ENCODE measurements around the gene ARHGAP26. TPM values are rescaled to one million over a fixed set of nuclear protein-coding genes. Genes with fewer than 3 reads are reported as not detected.

The ARHGAP26 gene
- polyA plus RNA-seq, 1 donor from 2014 or later: 0.83 TPM

DNA sequence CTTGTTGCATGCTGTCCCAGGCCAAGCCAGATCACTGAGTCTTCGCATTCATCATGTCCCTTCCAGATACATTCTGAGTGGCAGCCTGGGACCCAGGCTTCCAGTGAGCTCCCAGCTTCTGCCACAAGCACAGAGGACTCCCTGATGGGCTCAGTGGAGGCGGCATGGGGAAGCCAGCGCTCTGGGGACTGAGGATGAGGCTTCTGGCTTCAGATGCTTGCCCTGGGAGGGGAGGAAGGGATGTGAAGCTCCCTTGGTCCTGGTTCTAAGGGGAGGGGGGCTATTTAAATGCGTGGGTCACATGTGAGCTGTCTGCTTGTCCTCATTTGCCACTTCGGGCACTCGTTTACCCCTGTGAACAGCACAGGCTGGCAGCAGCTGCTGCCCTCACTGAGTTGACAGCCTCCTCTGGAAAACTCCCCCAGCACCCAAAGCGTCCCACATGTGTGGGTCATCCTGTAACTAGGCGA, 459.3 kb downstream of the ARHGAP26 start:
- Histone ChIP-seq H3K79me2 (replicated peaks; ENCODE audit: insufficient read depth, low read length) (no peaks in the 10 kb centered on the region), H3K9me3 (ENCODE audit: low read length) (no peaks in the 10 kb centered on the region), H4K20me1 (ENCODE audit: insufficient read depth) (no peaks in the 10 kb centered on the region), H3K9ac (ENCODE audit: low read length) (peak overlapping the region; percentile 28), H3K27me3 (ENCODE audit: insufficient read depth, low read depth, low read length) (no peaks in the 10 kb centered on the region), H3K9me2 (ENCODE audit: insufficient read depth, low read length) (no peaks in the 10 kb centered on the region), H3K27ac (ENCODE audit: low read length) (peak overlapping the region; percentile 43), H2AFZ (ENCODE audit: low read depth, low read length) (no peak overlapping the region), H3K4me3 (ENCODE audit: low read length) (peak overlapping the region; percentile 45), H3F3A (ENCODE audit: insufficient read depth, low read length, poor library complexity, severe bottlenecking) (peaks cover under 1% of the 10 kb centered on the region), H3K4me2 (ENCODE audit: low read length) (peak overlapping the region; percentile 50), H3K36me3 (ENCODE audit: insufficient read depth, low read length) (no peaks in the 10 kb centered on the region)
- TF ChIP-seq TAF1 (IDR thresholded peaks at IDR 0.05; ENCODE audit: low read depth) (no peak), POLR2AphosphoS5 (IDR thresholded peaks at IDR 0.05) (no peak)

GRCh38 chr5:143229896-143230675, 459.9 kb downstream of the ARHGAP26 start:
- H4K20me1 ChIP-seq (ENCODE audit: insufficient read depth): no peaks in the 10 kb centered on the region
- H3K36me3 ChIP-seq (ENCODE audit: insufficient read depth, low read length): no peaks in the 10 kb centered on the region
- no peaks in the 10 kb centered on the region for H3K9me2 ChIP-seq (ENCODE audit: insufficient read depth, low read length)
- H3K27ac ChIP-seq (ENCODE audit: low read length): peak overlapping the region; percentile 43
- H3K9me3 ChIP-seq (ENCODE audit: low read length): no peaks in the 10 kb centered on the region
- H3K4me3 ChIP-seq (ENCODE audit: low read length): peak overlapping the region; percentile 45
- H3K4me2 ChIP-seq (ENCODE audit: low read length): peak overlapping the region; percentile 50
- H3K27me3 ChIP-seq (ENCODE audit: insufficient read depth, low read depth, low read length): no peaks in the 10 kb centered on the region
- H3F3A ChIP-seq (ENCODE audit: insufficient read depth, low read length, poor library complexity, severe bottlenecking): no peaks in the 10 kb centered on the region
- H2AFZ ChIP-seq (ENCODE audit: low read depth, low read length): no peak overlapping the region
- H3K9ac ChIP-seq (ENCODE audit: low read length): peak overlapping the region; percentile 28
- no peaks in the 10 kb centered on the region for H3K79me2 ChIP-seq (replicated peaks; ENCODE audit: insufficient read depth, low read length)
- TF ChIP-seq, protein P1, sequence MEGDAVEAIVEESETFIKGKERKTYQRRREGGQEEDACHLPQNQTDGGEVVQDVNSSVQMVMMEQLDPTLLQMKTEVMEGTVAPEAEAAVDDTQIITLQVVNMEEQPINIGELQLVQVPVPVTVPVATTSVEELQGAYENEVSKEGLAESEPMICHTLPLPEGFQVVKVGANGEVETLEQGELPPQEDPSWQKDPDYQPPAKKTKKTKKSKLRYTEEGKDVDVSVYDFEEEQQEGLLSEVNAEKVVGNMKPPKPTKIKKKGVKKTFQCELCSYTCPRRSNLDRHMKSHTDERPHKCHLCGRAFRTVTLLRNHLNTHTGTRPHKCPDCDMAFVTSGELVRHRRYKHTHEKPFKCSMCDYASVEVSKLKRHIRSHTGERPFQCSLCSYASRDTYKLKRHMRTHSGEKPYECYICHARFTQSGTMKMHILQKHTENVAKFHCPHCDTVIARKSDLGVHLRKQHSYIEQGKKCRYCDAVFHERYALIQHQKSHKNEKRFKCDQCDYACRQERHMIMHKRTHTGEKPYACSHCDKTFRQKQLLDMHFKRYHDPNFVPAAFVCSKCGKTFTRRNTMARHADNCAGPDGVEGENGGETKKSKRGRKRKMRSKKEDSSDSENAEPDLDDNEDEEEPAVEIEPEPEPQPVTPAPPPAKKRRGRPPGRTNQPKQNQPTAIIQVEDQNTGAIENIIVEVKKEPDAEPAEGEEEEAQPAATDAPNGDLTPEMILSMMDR (IDR thresholded peaks at IDR 0.05; ENCODE audit: poor library complexity, severe bottlenecking): no peak
- no peak for TF ChIP-seq EZH2 (IDR thresholded peaks at IDR 0.05; ENCODE audit: borderline replicate concordance, insufficient read depth, low read length, poor library complexity, severe bottlenecking)
- TF ChIP-seq RAD21 (conservative IDR thresholded peaks at IDR 0.05): no peak
- peak; percentile 41 for TF ChIP-seq POLR2AphosphoS5 (IDR thresholded peaks at IDR 0.05)
- TF ChIP-seq EP300 (conservative IDR thresholded peaks at IDR 0.05; ENCODE audit: poor library complexity, severe bottlenecking): peak; percentile 45

- Histone ChIP-seq H3K27ac (ENCODE audit: low read length) (peak overlapping the region; percentile 43), H3K4me2 (ENCODE audit: low read length) (no peak overlapping the region), H3K79me2 (replicated peaks; ENCODE audit: insufficient read depth, low read length) (no peaks in the 10 kb centered on the region), H3K9ac (ENCODE audit: low read length) (peak overlapping the region; percentile 17), H2AFZ (ENCODE audit: low read depth, low read length) (no peak overlapping the region), H3K36me3 (ENCODE audit: insufficient read depth, low read length) (no peaks in the 10 kb centered on the region), H3K9me3 (ENCODE audit: low read length) (no peaks in the 10 kb centered on the region), H4K20me1 (ENCODE audit: insufficient read depth) (no peaks in the 10 kb centered on the region), H3F3A (ENCODE audit: insufficient read depth, low read length, poor library complexity, severe bottlenecking) (no peaks in the 10 kb centered on the region), H3K4me3 (ENCODE audit: low read length) (peak overlapping the region; percentile 45), H3K27me3 (ENCODE audit: insufficient read depth, low read depth, low read length) (no peaks in the 10 kb centered on the region), H3K9me2 (ENCODE audit: insufficient read depth, low read length) (no peaks in the 10 kb centered on the region)
- no peak for TF ChIP-seq REST (IDR thresholded peaks at IDR 0.05; ENCODE audit: borderline replicate concordance)
- no peak for TF ChIP-seq RAD21 (conservative IDR thresholded peaks at IDR 0.05)
- no peak for TF ChIP-seq MXI1 (conservative IDR thresholded peaks at IDR 0.05; ENCODE audit: poor library complexity, severe bottlenecking)
Observed at GRCh38 chr5:143230676-143230996, 460.5 kb downstream of the ARHGAP26 start.
